Measurements from ENCODE around the gene TXNRD2.

TXNRD2 gene

DNA sequence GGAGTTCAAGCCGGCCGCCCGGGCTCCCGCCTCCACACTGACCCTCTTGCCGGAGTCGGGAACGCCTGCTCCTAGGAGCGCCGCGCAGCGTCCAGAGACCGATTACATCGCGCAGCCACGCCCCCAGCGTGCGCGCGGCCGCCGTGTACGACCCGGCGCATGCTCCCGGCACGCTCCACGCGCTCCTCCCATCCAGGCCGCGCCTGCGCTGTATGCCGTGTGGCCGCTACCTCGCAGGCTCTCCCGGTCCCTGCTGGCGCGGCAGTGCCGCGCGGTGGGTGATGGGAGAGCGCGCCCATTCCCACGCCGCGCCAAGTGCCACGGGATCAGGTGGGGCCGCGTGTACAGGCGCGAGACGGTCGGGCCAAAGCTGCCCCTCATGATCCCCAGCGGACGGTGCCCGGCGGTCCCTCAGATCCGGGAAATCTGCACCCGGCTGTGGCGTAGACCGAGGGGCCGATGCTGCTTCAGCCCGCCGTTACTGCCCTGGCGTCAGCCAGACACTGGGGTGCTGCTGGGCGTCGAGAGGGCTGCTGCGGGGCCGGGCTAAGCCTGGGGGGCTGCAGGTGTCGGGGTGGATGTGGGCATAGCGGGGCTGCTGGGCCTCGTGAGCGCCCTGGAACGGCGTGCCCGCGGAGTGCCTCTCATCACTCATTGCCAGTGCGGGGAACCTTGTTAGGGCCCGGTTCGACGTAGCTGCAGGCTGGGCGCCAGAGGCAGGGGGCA is 86.7 kb downstream of the TXNRD2 start, which contains the start of the genes GNB1L and RTL10:
Gene GNB1L (minus strand): TSS at position 97 of the 726 bp plus-strand sequence. CDS start 33,519 bp downstream, outside the sequence.
Gene RTL10 (minus strand): TSS at position 97 of the 726 bp plus-strand sequence. CDS start 2,613 bp downstream, outside the sequence.
- peak; percentile 95 for DNase-seq (ENCODE audit: low spot score)
- peak; percentile 79 for ATAC-seq (ENCODE audit: low read depth)
- peak within 1 kb of the TSS; percentile 77 for H3K27ac ChIP-seq (ENCODE audit: poor library complexity, severe bottlenecking)

GRCh38 chr22:19853879-19854777 is 87.5 kb downstream of the TXNRD2 start:
- ATAC-seq (ENCODE audit: low read depth) = 0 out of 3 replicates have a peak, but pooled peaks have one; percentile 0
- H3K36me3 ChIP-seq (ENCODE audit: low read depth) = peaks cover 34% of the 10 kb centered on the region

More for the DNA sequence above, 86.7 kb downstream of the TXNRD2 start, which contains the start of the genes GNB1L and RTL10:
- Histone ChIP-seq H3K4me3 (ENCODE audit: severe bottlenecking) (peak within 1 kb of the TSS; percentile 65), H3K9me3 (ENCODE audit: severe bottlenecking) (no peaks in the 10 kb centered on the region), H3K27me3 (ENCODE audit: insufficient read depth, poor library complexity, severe bottlenecking) (no peaks in the 10 kb centered on the region), H3K36me3 (ENCODE audit: low read depth) (peaks cover 30% of the 10 kb centered on the region), H3K4me1 (ENCODE audit: insufficient read depth, poor library complexity, severe bottlenecking) (peaks cover 14% of the 10 kb centered on the region)
- TF ChIP-seq CTCF (IDR thresholded peaks at IDR 0.05; ENCODE audit: poor library complexity, severe bottlenecking) = peak; percentile 7

GRCh38 chr22:19853058-19853878 is 88.3 kb downstream of the TXNRD2 start:
- Histone ChIP-seq H3K4me1 (ENCODE audit: insufficient read depth, poor library complexity, severe bottlenecking) (peaks cover 31% of the 10 kb centered on the region), H3K27me3 (ENCODE audit: insufficient read depth, poor library complexity, severe bottlenecking) (no peaks in the 10 kb centered on the region), H3K36me3 (ENCODE audit: low read depth) (peaks cover 34% of the 10 kb centered on the region), H3K4me3 (ENCODE audit: severe bottlenecking) (peak overlapping the region; percentile 65), H3K27ac (ENCODE audit: poor library complexity, severe bottlenecking) (peak overlapping the region; percentile 77), H3K9me3 (ENCODE audit: severe bottlenecking) (no peaks in the 10 kb centered on the region)
- TF ChIP-seq CTCF (IDR thresholded peaks at IDR 0.05; ENCODE audit: poor library complexity, severe bottlenecking) = no peak
- ATAC-seq (ENCODE audit: low read depth) (no peak), DNase-seq (ENCODE audit: low spot score) (no peak)

More at GRCh38 chr22:19853879-19854777, 87.5 kb downstream of the TXNRD2 start:
- Histone ChIP-seq H3K27me3 (ENCODE audit: insufficient read depth, poor library complexity, severe bottlenecking) (no peaks in the 10 kb centered on the region), H3K27ac (ENCODE audit: poor library complexity, severe bottlenecking) (peak overlapping the region; percentile 77), H3K9me3 (ENCODE audit: severe bottlenecking) (no peaks in the 10 kb centered on the region), H3K4me1 (ENCODE audit: insufficient read depth, poor library complexity, severe bottlenecking) (peaks cover 22% of the 10 kb centered on the region), H3K4me3 (ENCODE audit: severe bottlenecking) (peak overlapping the region; percentile 65)
- no peak for DNase-seq (ENCODE audit: low spot score)
- TF ChIP-seq CTCF (IDR thresholded peaks at IDR 0.05; ENCODE audit: poor library complexity, severe bottlenecking) = no peak

- Histone ChIP-seq H3K27me3 (ENCODE audit: insufficient read depth, poor library complexity, severe bottlenecking) (no peaks in the 10 kb centered on the region), H3K4me3 (ENCODE audit: severe bottlenecking) (no peak overlapping the region), H3K4me1 (ENCODE audit: insufficient read depth, poor library complexity, severe bottlenecking) (peaks cover 35% of the 10 kb centered on the region), H3K27ac (ENCODE audit: poor library complexity, severe bottlenecking) (peak overlapping the region; percentile 77), H3K36me3 (ENCODE audit: low read depth) (peaks cover 34% of the 10 kb centered on the region), H3K9me3 (ENCODE audit: severe bottlenecking) (no peaks in the 10 kb centered on the region)
- DNase-seq (ENCODE audit: low spot score) = peak; percentile 66
- no peak for ATAC-seq (ENCODE audit: low read depth)
- no peak for TF ChIP-seq CTCF (IDR thresholded peaks at IDR 0.05; ENCODE audit: poor library complexity, severe bottlenecking)
Measured at GRCh38 chr22:19852177-19852781, 89.3 kb downstream of the TXNRD2 start.
